Measurements from ENCODE around the gene DHX29. TPM values are rescaled to one million over a fixed set of nuclear protein-coding genes. Genes with fewer than 3 reads are reported as not detected.

The DHX29 gene
- total and polyA plus RNA-seq, 4 donors: 9.9 to 27.0 (median 21.8) TPM

GRCh38 chr5:55276771-55277170 is 30.7 kb downstream of the DHX29 start:
- Histone ChIP-seq H3K4me3 (ENCODE audit: low read length in 2 of 2) (no peak overlapping the region), H3K36me3 (ENCODE audit: control insufficient read depth in 1 of 2, insufficient read depth in 2 of 2, low read length in 1 of 2) (peaks cover 4 to 7% of the 10 kb centered on the region in 2 donors)
- WGBS, 2 donors: 80 to 85% methylated on average over 1 of the region's 1 CpG

DNA sequence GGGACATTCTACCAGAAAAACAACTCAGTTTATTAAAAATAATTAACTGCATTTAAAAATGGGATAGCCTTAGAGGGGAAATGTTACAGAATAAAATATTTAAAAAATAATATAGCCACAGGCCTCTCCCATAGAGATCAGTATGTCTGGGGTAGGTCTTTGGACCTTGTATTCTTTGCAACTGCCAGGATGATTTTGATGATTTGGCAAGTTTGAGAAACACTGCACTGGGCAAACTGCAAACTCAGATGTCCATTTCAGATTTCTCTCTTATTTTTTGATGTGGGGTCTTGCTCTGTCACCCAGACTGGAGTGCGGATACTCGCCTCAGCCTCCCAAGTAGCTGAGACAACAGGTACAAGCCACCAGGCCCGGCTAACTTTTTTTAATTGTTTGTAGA is 49.2 kb downstream of the DHX29 start:
- Histone ChIP-seq H3K4me3 (ENCODE audit: low read length in 2 of 2) (no peak overlapping the region), H3K27ac (ENCODE audit: low read depth in 1 of 2, low read length in 2 of 2) (no peak overlapping the region), H3K36me3 (ENCODE audit: control insufficient read depth in 1 of 2, insufficient read depth in 2 of 2, low read length in 1 of 2) (peaks cover 0 to 4% of the 10 kb centered on the region in 2 donors), H3K4me1 (ENCODE audit: control insufficient read depth in 1 of 2, insufficient read depth in 2 of 2, low read length in 2 of 2) (no peaks in the 10 kb centered on the region), H3K9me3 (ENCODE audit: control insufficient read depth, low read length) (no peaks in the 10 kb centered on the region), H3K27me3 (ENCODE audit: control insufficient read depth in 1 of 2, insufficient read depth in 2 of 2, low read length in 1 of 2) (no peaks in the 10 kb centered on the region)
- DNase-seq: no peak
- no peak for ATAC-seq (ENCODE audit: low FRiP score)
- WGBS, 2 donors: 92 to 94% methylated on average over 3 of the region's 3 CpGs
- intact Hi-C loops (cut with DNase I): no loop called here

More at GRCh38 chr5:55276771-55277170, 30.7 kb downstream of the DHX29 start:
- DNase-seq: no peak
- no peak overlapping the region for H3K27ac ChIP-seq (ENCODE audit: low read depth in 1 of 2, low read length in 2 of 2)
- intact Hi-C loops (cut with DNase I): no loop called here
- H3K9me3 ChIP-seq (ENCODE audit: control insufficient read depth, low read length): no peaks in the 10 kb centered on the region
- no peaks in the 10 kb centered on the region for H3K27me3 ChIP-seq (ENCODE audit: control insufficient read depth in 1 of 2, insufficient read depth in 2 of 2, low read length in 1 of 2)
- ATAC-seq (ENCODE audit: low FRiP score): no peak
- H3K4me1 ChIP-seq (ENCODE audit: control insufficient read depth in 1 of 2, insufficient read depth in 2 of 2, low read length in 2 of 2): no peaks in the 10 kb centered on the region

- no peak overlapping the region for H3K27ac ChIP-seq (ENCODE audit: low read depth in 1 of 2, low read length in 2 of 2)
- H3K27me3 ChIP-seq (ENCODE audit: control insufficient read depth in 1 of 2, insufficient read depth in 2 of 2, low read length in 1 of 2): no peaks in the 10 kb centered on the region
- H3K36me3 ChIP-seq (ENCODE audit: control insufficient read depth in 1 of 2, insufficient read depth in 2 of 2, low read length in 1 of 2): peaks cover 0 to 2% of the 10 kb centered on the region in 2 donors
- 90 to 93% methylated on average over 4 of the region's 4 CpGs for WGBS, 2 donors
- no peaks in the 10 kb centered on the region for H3K4me1 ChIP-seq (ENCODE audit: control insufficient read depth in 1 of 2, insufficient read depth in 2 of 2, low read length in 2 of 2)
- intact Hi-C loops (cut with DNase I): no loop called here
- DNase-seq: no peak
- no peaks in the 10 kb centered on the region for H3K9me3 ChIP-seq (ENCODE audit: control insufficient read depth, low read length)
- no peak overlapping the region for H3K4me3 ChIP-seq (ENCODE audit: low read length in 2 of 2)
- no peak for ATAC-seq (ENCODE audit: low FRiP score)
These were observed 52.7 kb downstream of the DHX29 start for GRCh38 chr5:55254802-55255201.

- Histone ChIP-seq H3K4me1 (ENCODE audit: control insufficient read depth in 1 of 2, insufficient read depth in 2 of 2, low read length in 2 of 2) (no peaks in the 10 kb centered on the region), H3K9me3 (ENCODE audit: control insufficient read depth, low read length) (no peaks in the 10 kb centered on the region), H3K27ac (ENCODE audit: low read depth in 1 of 2, low read length in 2 of 2) (no peak overlapping the region), H3K27me3 (ENCODE audit: control insufficient read depth in 1 of 2, insufficient read depth in 2 of 2, low read length in 1 of 2) (no peaks in the 10 kb centered on the region), H3K36me3 (ENCODE audit: control insufficient read depth in 1 of 2, insufficient read depth in 2 of 2, low read length in 1 of 2) (peaks cover 0 to under 1% of the 10 kb centered on the region in 2 donors), H3K4me3 (ENCODE audit: low read length in 2 of 2) (no peak overlapping the region)
- ATAC-seq (ENCODE audit: low FRiP score): no peak
- intact Hi-C loops (cut with DNase I): no loop called here
- 90 to 97% methylated on average over 1 of the region's 1 CpG for WGBS, 2 donors
- DNase-seq: no peak
These were observed 57.4 kb downstream of the DHX29 start for GRCh38 chr5:55250064-55250463.

DNA sequence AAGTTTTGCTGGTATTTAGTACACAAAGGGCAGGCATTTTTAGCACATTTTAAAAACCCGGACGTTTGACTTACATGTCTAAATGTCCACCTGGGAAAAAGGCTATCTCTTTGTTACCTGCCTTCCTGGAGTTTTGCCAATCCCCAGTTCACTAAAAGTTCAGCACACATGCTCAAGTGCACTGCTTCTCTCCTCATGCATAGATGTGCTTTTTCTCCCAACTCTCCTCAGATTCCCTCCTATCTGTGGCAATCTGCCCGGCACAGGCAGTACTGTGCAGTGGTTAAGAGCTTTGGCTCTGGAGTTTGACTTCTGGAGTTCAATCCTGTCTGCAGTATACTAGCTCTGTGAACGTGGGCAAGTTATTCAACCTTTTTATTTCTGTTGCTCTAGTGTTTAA is 65.7 kb downstream of the DHX29 start:
- Histone ChIP-seq H3K27ac (ENCODE audit: low read depth in 1 of 2, low read length in 2 of 2) (no peak overlapping the region), H3K9me3 (ENCODE audit: control insufficient read depth, low read length) (no peaks in the 10 kb centered on the region), H3K4me3 (ENCODE audit: low read length in 2 of 2) (no peak overlapping the region), H3K4me1 (ENCODE audit: control insufficient read depth in 1 of 2, insufficient read depth in 2 of 2, low read length in 2 of 2) (no peaks in the 10 kb centered on the region), H3K27me3 (ENCODE audit: control insufficient read depth in 1 of 2, insufficient read depth in 2 of 2, low read length in 1 of 2) (no peaks in the 10 kb centered on the region), H3K36me3 (ENCODE audit: control insufficient read depth in 1 of 2, insufficient read depth in 2 of 2, low read length in 1 of 2) (no peaks in the 10 kb centered on the region)
- DNase-seq: no peak
- 60 to 67% methylated on average over 4 of the region's 4 CpGs for WGBS, 2 donors
- intact Hi-C loops (cut with DNase I): no loop called here
- ATAC-seq (ENCODE audit: low FRiP score): no peak

DNA sequence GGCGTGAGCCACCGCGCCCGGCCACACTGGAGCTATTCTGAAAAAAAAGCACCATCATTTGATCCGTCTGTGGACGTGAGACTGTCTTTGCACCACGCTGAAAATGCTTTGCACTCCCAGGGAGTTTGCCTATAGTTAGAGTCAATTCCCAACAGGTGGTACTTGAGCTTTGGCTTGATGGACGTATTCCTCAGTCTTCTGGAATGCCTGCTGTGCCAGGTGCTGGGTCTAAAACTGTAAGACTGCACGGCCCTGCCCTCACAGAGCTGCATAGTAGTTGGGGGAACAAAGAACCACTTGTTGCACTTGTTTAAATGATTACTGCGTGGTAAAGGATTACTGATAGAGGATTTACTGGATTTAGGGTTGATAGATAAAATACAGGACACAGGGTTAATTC is 70.7 kb downstream of the DHX29 start:
- no peaks in the 10 kb centered on the region for H3K4me1 ChIP-seq (ENCODE audit: control insufficient read depth in 1 of 2, insufficient read depth in 2 of 2, low read length in 2 of 2)
- DNase-seq: no peak
- H3K4me3 ChIP-seq (ENCODE audit: low read length in 2 of 2): no peak overlapping the region
- ATAC-seq (ENCODE audit: low FRiP score): no peak
- H3K27me3 ChIP-seq (ENCODE audit: control insufficient read depth in 1 of 2, insufficient read depth in 2 of 2, low read length in 1 of 2): no peaks in the 10 kb centered on the region
- H3K36me3 ChIP-seq (ENCODE audit: control insufficient read depth in 1 of 2, insufficient read depth in 2 of 2, low read length in 1 of 2): no peaks in the 10 kb centered on the region
- 85 to 86% methylated on average over 10 of the region's 10 CpGs for WGBS, 2 donors
- H3K27ac ChIP-seq (ENCODE audit: low read depth in 1 of 2, low read length in 2 of 2): no peak overlapping the region
- no peaks in the 10 kb centered on the region for H3K9me3 ChIP-seq (ENCODE audit: control insufficient read depth, low read length)
- intact Hi-C loops (cut with DNase I): no loop called here

- intact Hi-C loops (cut with DNase I): no loop called here
- H3K9me3 ChIP-seq (ENCODE audit: control insufficient read depth, low read length): no peaks in the 10 kb centered on the region
- H3K4me1 ChIP-seq (ENCODE audit: control insufficient read depth in 1 of 2, insufficient read depth in 2 of 2, low read length in 2 of 2): no peaks in the 10 kb centered on the region
- H3K36me3 ChIP-seq (ENCODE audit: control insufficient read depth in 1 of 2, insufficient read depth in 2 of 2, low read length in 1 of 2): no peaks in the 10 kb centered on the region
- ATAC-seq (ENCODE audit: low FRiP score) (no peak), DNase-seq (peak; percentile 52 to 73)
- H3K27me3 ChIP-seq (ENCODE audit: control insufficient read depth in 1 of 2, insufficient read depth in 2 of 2, low read length in 1 of 2): no peaks in the 10 kb centered on the region
- H3K27ac ChIP-seq (ENCODE audit: low read depth in 1 of 2, low read length in 2 of 2): no peak overlapping the region
- WGBS, 2 donors: 5 to 6% methylated on average over 31 of the region's 31 CpGs
- H3K4me3 ChIP-seq (ENCODE audit: low read length in 2 of 2): peak overlapping the region; percentile 27 to 28
These were observed 73.3 kb downstream of the DHX29 start for GRCh38 chr5:55234121-55234700.

DNA sequence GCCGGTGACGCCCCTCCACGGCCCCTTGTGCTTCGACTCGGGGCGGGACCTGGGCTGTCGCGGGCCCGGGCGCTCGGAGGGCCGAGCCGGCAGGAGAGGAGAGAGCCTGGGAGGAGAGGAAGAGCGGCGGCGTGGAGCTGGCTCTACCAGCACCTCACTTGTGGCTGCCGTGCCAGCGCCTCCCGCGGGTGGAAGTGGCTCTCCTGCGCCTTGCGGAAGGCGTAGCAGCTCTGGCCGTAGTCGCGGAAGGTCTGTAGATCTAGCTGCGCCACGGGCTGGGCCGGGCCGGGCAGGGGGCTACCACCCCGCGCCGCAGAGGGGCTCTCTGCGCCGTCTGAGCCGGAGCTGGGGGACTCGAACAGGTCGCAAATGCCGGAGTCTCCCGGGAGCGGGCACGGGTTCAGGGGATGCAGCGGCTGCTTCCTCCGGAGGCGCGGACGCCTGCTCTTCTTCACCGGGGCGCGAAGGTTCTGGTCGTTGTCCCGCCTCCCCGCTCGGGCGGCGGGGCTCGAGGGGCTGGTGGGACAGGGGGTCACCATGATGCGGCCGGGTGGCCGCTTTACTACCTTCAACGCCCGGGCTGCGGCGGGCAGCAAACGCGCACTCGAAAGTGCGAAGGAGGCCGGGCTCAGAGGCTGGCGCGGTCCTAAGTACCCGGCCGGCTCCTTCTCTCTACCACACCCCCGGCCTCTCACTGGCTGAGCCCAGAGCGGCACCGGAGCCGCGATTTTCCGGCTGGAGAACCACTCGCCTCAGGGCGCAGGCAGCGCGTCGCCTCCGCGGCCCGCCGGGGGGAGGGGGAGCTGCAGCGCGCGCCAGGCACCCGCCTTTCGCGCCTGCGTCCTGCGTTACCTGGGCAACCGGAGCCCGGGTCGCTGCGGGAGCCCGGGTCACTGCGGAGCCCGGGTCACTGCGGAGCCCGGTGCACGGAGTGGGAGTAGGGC is 74.2 kb downstream of the DHX29 start, which contains the start of gene CCNO:
Gene CCNO, minus strand, starts transcription at position 624 of the 944 bp plus-strand sequence. Its CDS starts 85 bp downstream, at position 539.
- peak; percentile 84 to 94 for DNase-seq
- H3K27ac ChIP-seq (ENCODE audit: low read depth in 1 of 2, low read length in 2 of 2): no peak within 1 kb of the TSS

More for the DNA sequence above, 74.2 kb downstream of the DHX29 start, which contains the start of gene CCNO:
- no peaks in the 10 kb centered on the region for H3K4me1 ChIP-seq (ENCODE audit: control insufficient read depth in 1 of 2, insufficient read depth in 2 of 2, low read length in 2 of 2)
- intact Hi-C loops (cut with DNase I): no loop called here
- no peaks in the 10 kb centered on the region for H3K36me3 ChIP-seq (ENCODE audit: control insufficient read depth in 1 of 2, insufficient read depth in 2 of 2, low read length in 1 of 2)
- no peaks in the 10 kb centered on the region for H3K9me3 ChIP-seq (ENCODE audit: control insufficient read depth, low read length)
- no peaks in the 10 kb centered on the region for H3K27me3 ChIP-seq (ENCODE audit: control insufficient read depth in 1 of 2, insufficient read depth in 2 of 2, low read length in 1 of 2)
- H3K4me3 ChIP-seq (ENCODE audit: low read length in 2 of 2): peak within 1 kb of the TSS; percentile 27 to 28
- peak; percentile 86 for ATAC-seq (ENCODE audit: low FRiP score)
- WGBS, 2 donors: 0 to 1% methylated on average over 77 to 106 of the region's 106 CpGs

Data from aorta (tissue), 5 donors.